ENCODE results near the gene C9orf50.

The C9orf50 gene

GRCh38 chr9:129614932-129615331 is 6.0 kb downstream of the C9orf50 start:
- Histone ChIP-seq H3K36me3 (ENCODE audit: insufficient read depth, low read length) (no peaks in the 10 kb centered on the region), H3K4me1 (ENCODE audit: insufficient read depth, low read length) (peaks cover 3% of the 10 kb centered on the region; the same call in 1 of the 2 replicates), H3K9me3 (ENCODE audit: control insufficient read depth, insufficient read depth, low read length) (no peaks in the 10 kb centered on the region), H3K9ac (ENCODE audit: low read depth, low read length) (no peak overlapping the region)

DNA sequence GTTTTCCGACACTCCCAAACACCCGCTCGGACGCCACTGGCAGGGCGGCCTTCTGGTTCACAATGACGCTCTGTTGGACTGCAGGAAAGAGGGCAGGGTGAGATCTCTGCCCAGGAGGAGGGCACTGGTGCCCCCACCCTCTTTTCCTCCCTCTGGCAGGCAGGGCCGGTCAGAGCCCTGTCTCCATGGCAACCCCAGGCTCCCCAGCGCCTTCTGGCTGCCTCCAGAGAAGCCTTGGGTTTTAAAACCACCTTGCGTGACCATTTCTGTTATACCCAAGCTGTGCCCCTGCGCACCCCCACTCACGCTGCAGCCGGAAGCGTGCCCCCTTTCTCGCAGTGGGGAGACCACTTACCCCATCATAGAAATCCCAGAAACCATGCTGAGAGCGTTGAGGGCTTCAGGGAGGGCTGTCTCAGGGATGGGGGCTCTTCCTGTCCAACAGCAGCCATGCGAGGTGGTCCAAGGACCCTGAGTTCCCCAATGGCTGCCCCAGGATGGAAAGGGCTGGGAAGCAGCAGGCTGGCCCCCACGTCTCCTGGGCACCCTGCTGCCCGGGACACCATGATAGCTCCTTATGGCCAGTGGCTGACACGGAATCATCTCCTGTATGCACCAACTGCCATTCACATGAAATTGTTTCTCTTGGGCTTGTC is 7.3 kb downstream of the C9orf50 start:
- Histone ChIP-seq H3K36me3 (ENCODE audit: insufficient read depth, low read length) (no peaks in the 10 kb centered on the region), H3K9ac (ENCODE audit: low read depth, low read length) (no peak overlapping the region), H3K4me1 (ENCODE audit: insufficient read depth, low read length) (peaks cover 7% of the 10 kb centered on the region), H3K9me3 (ENCODE audit: control insufficient read depth, insufficient read depth, low read length) (no peaks in the 10 kb centered on the region)

DNA sequence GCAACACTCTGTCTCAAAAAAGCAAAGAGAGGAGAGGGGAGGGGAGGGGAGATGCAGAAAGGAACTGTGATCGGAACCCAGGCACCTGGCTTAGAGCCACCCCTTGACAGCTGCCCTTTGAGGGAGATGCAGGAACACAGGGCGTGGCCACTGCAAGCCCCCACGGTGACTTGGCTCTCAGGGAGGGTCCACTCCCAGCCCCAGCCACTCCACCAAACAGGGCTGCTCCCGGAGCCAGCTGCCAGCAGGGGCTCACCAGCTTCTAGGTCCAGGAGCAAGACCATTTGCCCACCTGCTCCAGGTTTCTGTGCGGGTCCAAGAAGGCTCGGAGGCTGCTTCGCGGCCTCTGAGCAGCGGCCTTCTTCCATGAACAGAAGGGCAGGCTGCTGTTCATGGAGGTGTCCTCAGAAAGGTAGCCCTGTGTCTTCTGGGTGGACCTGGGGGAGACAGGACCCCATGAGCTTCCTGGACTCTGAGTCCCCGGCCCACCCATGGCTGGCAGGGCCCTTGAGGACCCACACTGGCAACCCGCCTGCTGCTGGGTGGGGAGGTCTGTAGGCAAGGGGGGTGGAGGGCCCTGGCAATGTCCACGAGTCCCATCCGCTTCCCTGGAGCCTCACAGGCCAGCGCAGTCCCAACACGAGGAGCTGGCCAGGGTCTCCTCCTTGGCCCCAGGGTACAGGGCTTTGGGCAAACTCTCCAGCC is 7.9 kb downstream of the C9orf50 start:
- no peak overlapping the region for H3K9ac ChIP-seq (ENCODE audit: low read depth, low read length)
- H3K9me3 ChIP-seq (ENCODE audit: control insufficient read depth, insufficient read depth, low read length), result no peaks in the 10 kb centered on the region
- no peaks in the 10 kb centered on the region for H3K36me3 ChIP-seq (ENCODE audit: insufficient read depth, low read length)
- peaks cover 7% of the 10 kb centered on the region for H3K4me1 ChIP-seq (ENCODE audit: insufficient read depth, low read length)

DNA sequence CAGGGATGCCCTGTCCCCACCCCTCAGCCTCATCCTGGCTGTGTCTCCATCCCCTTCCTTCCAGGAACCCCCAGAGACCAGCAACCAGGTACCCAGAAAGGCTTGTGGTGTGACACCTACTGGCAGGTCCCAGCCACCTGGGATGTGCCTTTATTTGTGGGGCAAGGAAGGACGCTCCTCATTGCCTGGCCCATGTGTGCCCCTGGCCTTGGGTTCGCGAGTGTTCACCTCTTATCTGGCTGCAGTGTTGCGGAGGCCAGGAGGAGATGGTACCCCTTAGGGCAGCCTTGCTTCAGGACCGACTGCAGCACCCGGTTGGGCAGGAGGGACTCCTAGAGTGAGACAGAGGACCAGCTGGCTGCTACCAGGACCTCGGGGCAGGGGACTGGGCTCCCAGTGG is 8.8 kb downstream of the C9orf50 start:
- Histone ChIP-seq H3K36me3 (ENCODE audit: insufficient read depth, low read length) (no peaks in the 10 kb centered on the region), H3K9me3 (ENCODE audit: control insufficient read depth, insufficient read depth, low read length) (no peaks in the 10 kb centered on the region), H3K4me1 (ENCODE audit: insufficient read depth, low read length) (peaks cover 14% of the 10 kb centered on the region), H3K9ac (ENCODE audit: low read depth, low read length) (no peak overlapping the region)

- Histone ChIP-seq H3K9me3 (ENCODE audit: control insufficient read depth, insufficient read depth, low read length) (no peaks in the 10 kb centered on the region), H3K9ac (ENCODE audit: low read depth, low read length) (peak overlapping the region; percentile 30), H3K36me3 (ENCODE audit: insufficient read depth, low read length) (no peaks in the 10 kb centered on the region), H3K4me1 (ENCODE audit: insufficient read depth, low read length) (peaks cover 15% of the 10 kb centered on the region; the same call in 1 of the 2 replicates)
These were observed 9.5 kb downstream of the C9orf50 start for GRCh38 chr9:129611307-129611800.

DNA sequence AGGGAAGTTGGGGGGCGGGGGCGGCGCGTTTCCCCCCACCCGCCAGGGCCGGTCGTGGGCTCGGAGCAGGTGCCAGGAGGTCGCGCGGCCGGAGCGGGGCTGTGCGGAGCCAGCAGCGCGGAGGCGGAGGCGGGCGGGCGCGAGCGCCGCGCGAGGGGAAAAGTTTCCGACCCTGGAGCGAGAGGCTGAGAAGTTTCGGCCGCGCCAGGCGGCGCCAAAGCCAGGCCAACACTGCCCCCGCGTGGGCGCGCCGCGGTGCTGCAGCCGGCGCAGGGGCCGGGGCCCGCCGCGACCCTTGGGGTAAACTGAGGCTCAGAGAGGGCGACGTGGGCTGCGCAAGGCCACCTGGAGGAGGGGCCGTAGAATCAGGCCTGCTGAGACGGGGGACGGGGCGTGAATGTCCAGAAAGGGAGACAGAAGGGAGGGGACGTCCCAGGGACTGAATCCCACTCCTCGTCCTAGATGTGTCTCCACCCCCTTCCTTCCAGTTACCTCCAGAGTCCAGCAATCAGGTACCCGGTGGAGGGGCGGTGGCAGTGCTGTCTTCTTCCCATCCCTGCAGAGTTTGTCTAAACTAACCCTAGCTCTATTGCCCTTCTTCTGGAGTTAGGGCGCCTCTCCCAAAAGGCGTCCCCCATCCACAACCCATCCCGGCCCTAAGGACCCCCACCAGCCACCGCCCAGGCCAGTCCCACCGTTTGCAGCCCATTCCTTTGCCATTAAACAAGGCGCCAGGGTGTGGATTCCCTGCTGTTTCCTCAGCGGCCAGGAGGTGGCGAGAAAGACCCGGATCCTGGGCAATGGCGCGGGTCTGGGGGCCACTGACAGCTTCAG is 10.2 kb downstream of the C9orf50 start:
- H3K4me1 ChIP-seq (ENCODE audit: insufficient read depth, low read length), result peaks cover 15% of the 10 kb centered on the region; the same call in 1 of the 2 replicates
- H3K9ac ChIP-seq (ENCODE audit: low read depth, low read length), result peak overlapping the region; percentile 63
- no peaks in the 10 kb centered on the region for H3K9me3 ChIP-seq (ENCODE audit: control insufficient read depth, insufficient read depth, low read length)
- no peaks in the 10 kb centered on the region for H3K36me3 ChIP-seq (ENCODE audit: insufficient read depth, low read length)

DNA sequence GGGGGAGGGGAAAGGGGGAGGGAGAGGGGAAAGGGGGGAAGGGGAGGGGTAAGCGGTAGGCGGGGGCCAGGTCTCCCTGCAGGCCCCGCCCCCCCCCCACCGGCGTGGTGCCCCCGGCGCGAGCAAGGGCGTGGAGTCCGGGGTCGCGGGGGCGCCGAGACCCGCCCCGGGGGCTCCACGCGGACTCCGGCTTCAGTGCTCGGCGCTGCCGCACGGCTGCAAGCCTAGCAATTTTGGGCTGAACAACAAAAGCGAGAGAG is 10.8 kb downstream of the C9orf50 start:
- H3K4me1 ChIP-seq (ENCODE audit: insufficient read depth, low read length), result peaks cover 15% of the 10 kb centered on the region; the same call in 1 of the 2 replicates
- H3K9ac ChIP-seq (ENCODE audit: low read depth, low read length), result peak overlapping the region; percentile 63; the same call in 1 of the 2 replicates
- H3K9me3 ChIP-seq (ENCODE audit: control insufficient read depth, insufficient read depth, low read length), result no peaks in the 10 kb centered on the region
- no peaks in the 10 kb centered on the region for H3K36me3 ChIP-seq (ENCODE audit: insufficient read depth, low read length)

- Histone ChIP-seq H3K36me3 (ENCODE audit: insufficient read depth, low read length) (no peaks in the 10 kb centered on the region), H3K9me3 (ENCODE audit: control insufficient read depth, insufficient read depth, low read length) (no peaks in the 10 kb centered on the region), H3K4me1 (ENCODE audit: insufficient read depth, low read length) (peaks cover 15% of the 10 kb centered on the region; the same call in 1 of the 2 replicates), H3K9ac (ENCODE audit: low read depth, low read length) (peak overlapping the region; percentile 23; the same call in 1 of the 2 replicates)
These were observed 11.3 kb downstream of the C9orf50 start for GRCh38 chr9:129609486-129610212.

DNA sequence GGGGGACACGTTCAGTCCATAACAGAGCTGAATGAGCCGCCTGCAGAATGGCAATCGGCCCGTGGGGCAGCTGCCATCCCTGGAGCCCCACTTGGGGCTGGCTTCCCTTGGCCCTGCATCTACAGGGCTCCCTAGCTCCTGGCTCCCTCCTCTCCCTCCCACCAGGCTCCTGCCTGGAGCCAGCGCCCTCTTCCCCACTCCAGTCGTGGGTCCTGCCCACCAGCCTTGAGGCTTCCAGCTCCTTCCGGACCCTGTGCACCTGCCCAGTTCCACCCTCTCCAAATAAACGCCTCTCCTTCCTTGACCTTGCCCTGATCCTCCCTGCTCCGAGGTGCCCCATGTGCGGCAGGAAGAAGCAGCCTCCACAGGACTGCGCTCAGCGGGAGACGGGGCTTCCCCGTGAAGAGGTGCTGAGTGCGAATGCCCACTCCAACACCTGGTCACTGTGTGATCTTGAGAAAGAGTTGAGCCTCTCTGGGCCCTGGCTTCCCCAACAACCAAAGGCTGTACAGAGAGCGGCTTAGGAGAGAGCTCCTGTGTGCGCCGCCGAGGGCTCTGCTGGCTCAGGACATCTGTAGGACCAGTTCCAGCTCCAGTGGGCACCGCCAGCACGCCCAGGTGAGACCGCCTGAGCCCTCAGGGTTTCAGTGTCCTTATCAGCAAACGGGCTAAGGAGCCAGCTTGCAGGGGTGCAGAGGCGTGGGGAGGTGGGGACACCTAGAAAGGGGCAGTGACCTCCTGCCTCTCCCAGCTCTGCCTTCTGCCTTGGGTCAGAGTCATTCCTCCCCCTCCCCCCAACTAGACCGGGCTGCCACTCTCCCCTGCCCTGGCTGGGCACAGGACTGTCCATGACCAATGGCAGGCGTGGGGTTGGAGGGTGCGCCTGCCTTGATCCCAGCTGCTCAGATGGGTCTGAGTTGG is 12.1 kb downstream of the C9orf50 start:
- Histone ChIP-seq H3K9ac (ENCODE audit: low read depth, low read length) (no peak overlapping the region), H3K36me3 (ENCODE audit: insufficient read depth, low read length) (no peaks in the 10 kb centered on the region), H3K9me3 (ENCODE audit: control insufficient read depth, insufficient read depth, low read length) (no peaks in the 10 kb centered on the region), H3K4me1 (ENCODE audit: insufficient read depth, low read length) (peaks cover 15% of the 10 kb centered on the region; the same call in 1 of the 2 replicates)

- Histone ChIP-seq H3K36me3 (ENCODE audit: insufficient read depth, low read length) (no peaks in the 10 kb centered on the region), H3K4me1 (ENCODE audit: insufficient read depth, low read length) (peaks cover 15% of the 10 kb centered on the region; the same call in 1 of the 2 replicates), H3K9ac (ENCODE audit: low read depth, low read length) (no peak overlapping the region), H3K9me3 (ENCODE audit: control insufficient read depth, insufficient read depth, low read length) (no peaks in the 10 kb centered on the region)
These were observed 13.9 kb downstream of the C9orf50 start for GRCh38 chr9:129607027-129607387.

DNA sequence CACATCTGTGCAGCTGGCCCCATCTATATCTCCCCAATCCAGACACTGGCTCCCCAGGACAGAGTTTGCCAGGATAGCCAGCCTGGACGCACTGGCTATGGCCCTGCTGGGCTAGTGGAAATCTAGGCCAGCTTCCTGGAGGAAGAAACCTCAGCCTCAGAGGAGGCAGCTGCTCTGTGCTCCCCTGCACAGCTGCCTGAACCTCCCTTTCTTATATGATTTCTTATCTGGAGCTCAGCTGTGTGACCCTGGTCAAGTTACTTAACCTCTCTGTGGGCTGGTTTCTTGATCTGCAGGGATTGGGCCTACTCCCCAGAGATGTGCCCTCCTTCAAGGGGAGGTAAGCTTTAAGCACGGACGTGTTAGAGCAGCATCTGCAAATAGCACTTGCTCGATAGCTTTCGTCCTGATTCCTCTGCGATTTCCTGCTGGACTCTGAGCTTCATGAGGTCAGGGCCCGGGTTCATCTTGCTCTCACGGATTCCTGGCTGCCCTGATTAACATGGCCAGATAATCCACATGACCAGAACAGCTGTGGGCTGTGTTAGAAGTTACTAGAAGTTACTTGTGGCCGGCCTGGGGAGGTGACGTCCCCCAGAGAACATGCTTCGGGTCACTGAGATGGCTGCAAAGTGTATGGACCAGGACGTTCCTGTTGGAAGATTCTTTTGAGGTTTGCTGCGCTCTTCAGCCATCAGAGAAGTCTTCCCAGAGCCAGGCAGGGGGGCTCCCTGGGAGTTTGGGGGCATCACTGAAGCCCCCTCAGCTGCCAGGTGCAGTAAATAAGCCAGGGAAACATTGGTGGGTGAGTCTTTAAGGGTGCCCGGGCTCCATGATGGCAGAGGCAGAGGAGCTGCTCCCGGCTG is 14.5 kb downstream of the C9orf50 start:
- no peak overlapping the region for H3K9ac ChIP-seq (ENCODE audit: low read depth, low read length)
- peaks cover 15% of the 10 kb centered on the region; the same call in 1 of the 2 replicates for H3K4me1 ChIP-seq (ENCODE audit: insufficient read depth, low read length)
- H3K36me3 ChIP-seq (ENCODE audit: insufficient read depth, low read length), result no peaks in the 10 kb centered on the region
- H3K9me3 ChIP-seq (ENCODE audit: control insufficient read depth, insufficient read depth, low read length), result no peaks in the 10 kb centered on the region

DNA sequence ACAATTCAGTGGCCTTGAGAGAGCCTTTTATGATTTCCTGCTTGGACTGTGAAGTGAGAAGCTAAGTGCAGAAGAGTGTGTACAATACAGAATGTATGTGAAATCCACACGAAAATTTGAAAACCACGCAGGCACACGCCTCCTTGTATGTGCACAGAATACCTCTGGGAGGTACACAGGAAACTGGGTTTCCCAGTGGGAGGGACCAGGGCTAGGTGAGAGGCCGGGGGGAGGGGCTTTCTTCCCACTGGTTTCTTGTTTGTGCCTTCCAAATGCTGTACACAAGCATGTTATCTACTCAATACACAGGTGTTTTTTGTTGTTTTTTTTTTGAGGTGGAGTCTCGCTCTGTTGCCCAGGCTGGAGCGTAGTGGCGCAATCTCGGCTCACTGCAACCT is 16.1 kb downstream of the C9orf50 start:
- H3K9ac ChIP-seq (ENCODE audit: low read depth, low read length), result no peak overlapping the region
- H3K9me3 ChIP-seq (ENCODE audit: control insufficient read depth, insufficient read depth, low read length), result no peaks in the 10 kb centered on the region
- peaks cover 15% of the 10 kb centered on the region; the same call in 1 of the 2 replicates for H3K4me1 ChIP-seq (ENCODE audit: insufficient read depth, low read length)
- H3K36me3 ChIP-seq (ENCODE audit: insufficient read depth, low read length), result no peaks in the 10 kb centered on the region
